DOHH2 (cell line): ENCODE data around the gene GDPD2.
"Not testable (repeated sequence)": the region's sequence is repeated elsewhere in the genome, so short reads cannot be mapped to it uniquely, and the experiment has no call there.

Source experiments
- H3F3A ChIP-seq: fragments of 200-600 bp; sonication (generic), shearing (Covaris generic); 2 replicates; pipeline ENCODE4 v1.6.0; 2016; ENCODE audit warnings: antibody characterized with exemption, mild to moderate bottlenecking; ENCODE audit not compliant: control insufficient read depth, insufficient read depth
- H3K27ac ChIP-seq: fragments of 200-600 bp; sonication (generic); 2 replicates; pipeline ENCODE4 v1.5.1; 2014; ENCODE audit warnings: low read depth, mild to moderate bottlenecking, low read length, moderate library complexity
- H3K27me3 ChIP-seq: fragments of 200-600 bp; sonication (generic); 2 replicates; pipeline ENCODE4 v1.6.1; 2014; ENCODE audit warnings: mild to moderate bottlenecking, low read length, mixed read lengths; ENCODE audit not compliant: control insufficient read depth
- H3K36me3 ChIP-seq: fragments of 200-600 bp; sonication (generic); 2 replicates; pipeline ENCODE4 v1.6.1; 2014; ENCODE audit warnings: mild to moderate bottlenecking, low read length, moderate library complexity, mixed read lengths; ENCODE audit not compliant: control insufficient read depth
- H3K4me1 ChIP-seq: fragments of 200-600 bp; sonication (generic); 2 replicates; pipeline ENCODE4 v1.6.1; 2014; ENCODE audit warnings: mild to moderate bottlenecking, low read length, mixed read lengths; ENCODE audit not compliant: control insufficient read depth
- H3K4me2 ChIP-seq: fragments of 200-600 bp; sonication (generic); 2 replicates; pipeline ENCODE4 v1.6.0; 2014; ENCODE audit warnings: mild to moderate bottlenecking, low read length, moderate library complexity
- H3K4me3 ChIP-seq: fragments of 200-600 bp; sonication (generic); 2 replicates; pipeline ENCODE4 v1.5.1; 2014; ENCODE audit warnings: mild to moderate bottlenecking, low read length, mixed read lengths
- H3K79me2 ChIP-seq: fragments of 200-600 bp; sonication (generic); 2 replicates; pipeline ENCODE4 v1.6.1; 2014; ENCODE audit warnings: mild to moderate bottlenecking, low read length, mixed read lengths; ENCODE audit not compliant: control insufficient read depth
- H3K9me2 ChIP-seq: fragments of 200-600 bp; sonication (generic); replicated peaks from 2 replicates; pipeline ENCODE4 v1.6.1; 2014; ENCODE audit warnings: mild to moderate bottlenecking, low read length, mixed read lengths; ENCODE audit not compliant: control insufficient read depth
- H3K9me3 ChIP-seq: fragments of 200-600 bp; sonication (generic); 2 replicates; pipeline ENCODE4 v1.6.1; 2014; ENCODE audit warnings: antibody characterized with exemption, low read length, mixed read lengths; ENCODE audit not compliant: control insufficient read depth, insufficient read depth
- H4K20me1 ChIP-seq: fragments of 200-600 bp; sonication (generic); 2 replicates; pipeline ENCODE4 v1.6.0; 2014; ENCODE audit warnings: low read depth, mild to moderate bottlenecking, antibody characterized with exemption, low read length, moderate library complexity; ENCODE audit not compliant: control insufficient read depth, insufficient read depth
- EZH2phosphoT487 ChIP-seq: fragments of 200-600 bp; sonication (generic); IDR thresholded peaks from 2 replicates; pipeline ENCODE4 v1.6.1; 2017; ENCODE audit warnings: borderline replicate concordance, mild to moderate bottlenecking, antibody characterized with exemption, low read length, moderate library complexity, mixed read lengths
- TF ChIP-seq, protein P1 (sequence below): fragments of 200-600 bp; sonication (generic); IDR thresholded peaks from one replicate; pipeline ENCODE4 v1.5.1; 2014; ENCODE audit warnings: antibody characterized with exemption, mild to moderate bottlenecking, low read depth, low read length; ENCODE audit not compliant: poor library complexity, severe bottlenecking

Gene GDPD2, protein sequence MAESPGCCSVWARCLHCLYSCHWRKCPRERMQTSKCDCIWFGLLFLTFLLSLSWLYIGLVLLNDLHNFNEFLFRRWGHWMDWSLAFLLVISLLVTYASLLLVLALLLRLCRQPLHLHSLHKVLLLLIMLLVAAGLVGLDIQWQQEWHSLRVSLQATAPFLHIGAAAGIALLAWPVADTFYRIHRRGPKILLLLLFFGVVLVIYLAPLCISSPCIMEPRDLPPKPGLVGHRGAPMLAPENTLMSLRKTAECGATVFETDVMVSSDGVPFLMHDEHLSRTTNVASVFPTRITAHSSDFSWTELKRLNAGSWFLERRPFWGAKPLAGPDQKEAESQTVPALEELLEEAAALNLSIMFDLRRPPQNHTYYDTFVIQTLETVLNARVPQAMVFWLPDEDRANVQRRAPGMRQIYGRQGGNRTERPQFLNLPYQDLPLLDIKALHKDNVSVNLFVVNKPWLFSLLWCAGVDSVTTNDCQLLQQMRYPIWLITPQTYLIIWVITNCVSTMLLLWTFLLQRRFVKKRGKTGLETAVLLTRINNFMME

GRCh38 chrX:70422851-70423341 is at the start of gene GDPD2:
Gene GDPD2 (plus strand): TSS chrX:70423314. CDS start chrX:70424985, 1,671 bp downstream.
- Histone ChIP-seq H3K27me3 (no peaks in the 10 kb centered on the region), H3K9me3 (no peaks in the 10 kb centered on the region), H3K4me2 (no peak within 1 kb of the TSS), H3K36me3 (no peaks in the 10 kb centered on the region), H3K79me2 (no peaks in the 10 kb centered on the region), H3F3A (no peaks in the 10 kb centered on the region), H3K9me2 (no peaks in the 10 kb centered on the region), H3K4me1 (no peaks in the 10 kb centered on the region), H3K27ac (no peak within 1 kb of the TSS), H4K20me1 (no peaks in the 10 kb centered on the region), H3K4me3 (no peak within 1 kb of the TSS)
- no peak for TF ChIP-seq EZH2phosphoT487
- TF ChIP-seq, protein P1, sequence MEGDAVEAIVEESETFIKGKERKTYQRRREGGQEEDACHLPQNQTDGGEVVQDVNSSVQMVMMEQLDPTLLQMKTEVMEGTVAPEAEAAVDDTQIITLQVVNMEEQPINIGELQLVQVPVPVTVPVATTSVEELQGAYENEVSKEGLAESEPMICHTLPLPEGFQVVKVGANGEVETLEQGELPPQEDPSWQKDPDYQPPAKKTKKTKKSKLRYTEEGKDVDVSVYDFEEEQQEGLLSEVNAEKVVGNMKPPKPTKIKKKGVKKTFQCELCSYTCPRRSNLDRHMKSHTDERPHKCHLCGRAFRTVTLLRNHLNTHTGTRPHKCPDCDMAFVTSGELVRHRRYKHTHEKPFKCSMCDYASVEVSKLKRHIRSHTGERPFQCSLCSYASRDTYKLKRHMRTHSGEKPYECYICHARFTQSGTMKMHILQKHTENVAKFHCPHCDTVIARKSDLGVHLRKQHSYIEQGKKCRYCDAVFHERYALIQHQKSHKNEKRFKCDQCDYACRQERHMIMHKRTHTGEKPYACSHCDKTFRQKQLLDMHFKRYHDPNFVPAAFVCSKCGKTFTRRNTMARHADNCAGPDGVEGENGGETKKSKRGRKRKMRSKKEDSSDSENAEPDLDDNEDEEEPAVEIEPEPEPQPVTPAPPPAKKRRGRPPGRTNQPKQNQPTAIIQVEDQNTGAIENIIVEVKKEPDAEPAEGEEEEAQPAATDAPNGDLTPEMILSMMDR, result peak; percentile 26

GRCh38 chrX:70386235-70386634 is 36.9 kb upstream of the GDPD2 start:
- H3K27me3 ChIP-seq, result no peaks in the 10 kb centered on the region
- TF ChIP-seq, protein P1, result no peak
- TF ChIP-seq EZH2phosphoT487, result no peak
- H3K9me3 ChIP-seq, result no peaks in the 10 kb centered on the region
- no peaks in the 10 kb centered on the region for H3K4me1 ChIP-seq
- H3F3A ChIP-seq, result no peaks in the 10 kb centered on the region
- H3K4me2 ChIP-seq, result no peak overlapping the region
- no peaks in the 10 kb centered on the region for H4K20me1 ChIP-seq
- H3K36me3 ChIP-seq, result peaks cover 41% of the 10 kb centered on the region
- no peak overlapping the region for H3K4me3 ChIP-seq
- no peaks in the 10 kb centered on the region for H3K9me2 ChIP-seq
- no peaks in the 10 kb centered on the region for H3K79me2 ChIP-seq
- H3K27ac ChIP-seq, result no peak overlapping the region

DNA sequence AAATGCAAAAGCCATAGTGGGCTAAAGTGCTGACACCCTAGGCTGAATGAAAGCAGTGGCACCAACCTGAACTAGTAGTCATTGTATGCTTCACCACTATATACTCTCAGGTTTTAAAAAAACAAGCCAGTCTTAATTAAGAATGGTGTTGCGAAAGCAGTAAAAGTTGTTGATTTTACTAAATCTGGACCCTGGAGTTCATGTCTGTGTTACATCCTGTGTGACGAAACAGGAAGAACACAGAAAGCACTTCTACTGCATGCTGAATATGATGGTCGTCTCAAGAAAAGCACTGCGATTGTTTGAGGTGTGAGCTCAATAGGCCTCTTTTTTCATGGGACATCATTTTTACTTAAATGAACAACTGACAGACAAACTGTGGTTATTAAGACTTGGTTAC is 24.2 kb upstream of the GDPD2 start:
- Histone ChIP-seq H3K4me2 (peak overlapping the region; percentile 48), H4K20me1 (no peaks in the 10 kb centered on the region), H3K27me3 (no peaks in the 10 kb centered on the region), H3K27ac (peak overlapping the region; percentile 68), H3K4me3 (peak overlapping the region; percentile 43), H3K79me2 (no peaks in the 10 kb centered on the region), H3K9me3 (no peaks in the 10 kb centered on the region), H3K36me3 (peaks cover 46% of the 10 kb centered on the region), H3K9me2 (no peaks in the 10 kb centered on the region), H3F3A (no peaks in the 10 kb centered on the region), H3K4me1 (peaks cover 19% of the 10 kb centered on the region)
- TF ChIP-seq EZH2phosphoT487, result no peak

DNA sequence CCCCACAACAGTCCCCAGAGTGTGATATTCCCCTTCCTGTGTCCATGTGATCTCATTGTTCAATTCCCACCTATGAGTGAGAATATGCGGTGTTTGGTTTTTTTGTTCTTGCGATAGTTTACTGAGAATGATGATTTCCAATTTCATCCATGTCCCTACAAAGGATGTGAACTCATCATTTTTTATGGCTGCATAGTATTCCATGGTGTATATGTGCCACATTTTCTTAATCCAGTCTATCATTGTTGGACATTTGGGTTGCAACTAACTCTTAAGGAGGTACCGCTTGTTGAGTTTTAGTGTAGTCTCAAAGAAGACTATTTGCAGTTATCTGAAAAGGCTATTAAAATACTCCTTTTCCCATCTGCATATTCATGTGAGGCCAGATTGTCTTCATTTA is 22.9 kb upstream of the GDPD2 start:
- H3K79me2 ChIP-seq, H3K9me2 ChIP-seq, H3F3A ChIP-seq, H3K4me3 ChIP-seq, H3K27ac ChIP-seq, H3K4me2 ChIP-seq, H4K20me1 ChIP-seq, H3K27me3 ChIP-seq, H3K9me3 ChIP-seq: not testable (repeated sequence)
- Histone ChIP-seq H3K36me3 (peaks cover 50% of the 10 kb centered on the region), H3K4me1 (peaks cover 19% of the 10 kb centered on the region)
